ENCODE results near the gene MYO5A. TPM values are rescaled to one million over a fixed set of nuclear protein-coding genes. Genes with fewer than 3 reads are reported as not detected.

The MYO5A gene
- total and polyA plus RNA-seq, 2 donors (not counting 1 experiment from before 2014, with no cell fraction given) = 12.2 to 44.4 TPM

GRCh38 chr15:52466134-52466701, 62.5 kb downstream of the MYO5A start:
- peak overlapping the region; percentile 43 to 65 for H3K27ac ChIP-seq (ENCODE audit: low read length in 2 of 2)
- peaks cover 4% of the 10 kb centered on the region for H4K20me1 ChIP-seq (ENCODE audit: control insufficient read depth, insufficient read depth, low read length, poor library complexity, severe bottlenecking)
- Mint-ChIP-seq H3K27ac (peak overlapping the region; percentile 78), H3K27me3 (no peaks in the 10 kb centered on the region), H3K4me3 (peak overlapping the region; percentile 33), H3K4me1 (peaks cover 49% of the 10 kb centered on the region), H3K9me3 (ENCODE audit: insufficient read depth) (peaks cover 8% of the 10 kb centered on the region)
- WGBS (ENCODE audit: insufficient coverage) = 0% methylated on average over 2 of the region's 2 CpGs
- no peak overlapping the region for H2AFZ ChIP-seq (ENCODE audit: insufficient read depth, low read depth, low read length, poor library complexity, severe bottlenecking)
- H3K4me3 ChIP-seq (ENCODE audit: control extremely low read depth in 1 of 5, extremely low read depth in 1 of 5, insufficient read depth in 1 of 5, low read depth in 2 of 5, low read length in 4 of 5) = no peak overlapping the region
- DNase-seq (peak; percentile 94), ATAC-seq (ENCODE audit: low read depth) (peak; percentile 99)
- no peaks in the 10 kb centered on the region for H3K27me3 ChIP-seq (replicated peaks in 1 of 4; ENCODE audit: control extremely low read depth in 1 of 4, control insufficient read depth in 3 of 4, insufficient read depth in 4 of 4, low read length in 3 of 4)
- H3K4me1 ChIP-seq (ENCODE audit: control insufficient read depth in 2 of 2, insufficient read depth in 2 of 2, low read length in 2 of 2) = peaks cover 34 to 37% of the 10 kb centered on the region in 2 donors
- peaks cover 0 to 6% (median 5%) of the 10 kb centered on the region in 3 donors for H3K9me3 ChIP-seq (ENCODE audit: control extremely low read depth in 1 of 3, control insufficient read depth in 2 of 3, insufficient read depth in 1 of 3, low read length in 2 of 3)
- H3K79me2 ChIP-seq (ENCODE audit: control insufficient read depth, insufficient read depth, low read length) = peaks cover 72% of the 10 kb centered on the region
- ChIA-PET CTCF (interaction anchor here (0.6 to 2.5 kb wide), 28 partner anchors 9 to 270 kb away, joined by 3 to 17 read pairs (median 4); no protein-coding TSS in a partner anchor), POLR2A (interaction anchor here (0.6 to 1.2 kb wide), 6 partner anchors 16 to 226 kb away, joined by 3 to 10 read pairs (median 3); partner anchors contain the start of gene ARPP19)
- no peak overlapping the region for H3K9ac ChIP-seq (ENCODE audit: low read length)
- no peaks in the 10 kb centered on the region for H3K36me3 ChIP-seq (replicated peaks in 1 of 2; ENCODE audit: control extremely low read depth in 1 of 2, control insufficient read depth in 1 of 2, extremely low read depth in 1 of 2, insufficient read depth in 2 of 2, low read length in 1 of 2)
- TF ChIP-seq EZH2 (IDR thresholded peaks at IDR 0.05; ENCODE audit: borderline replicate concordance, insufficient read depth, low read depth, low read length, poor library complexity, severe bottlenecking) = no peak
- TF ChIP-seq, protein P1, sequence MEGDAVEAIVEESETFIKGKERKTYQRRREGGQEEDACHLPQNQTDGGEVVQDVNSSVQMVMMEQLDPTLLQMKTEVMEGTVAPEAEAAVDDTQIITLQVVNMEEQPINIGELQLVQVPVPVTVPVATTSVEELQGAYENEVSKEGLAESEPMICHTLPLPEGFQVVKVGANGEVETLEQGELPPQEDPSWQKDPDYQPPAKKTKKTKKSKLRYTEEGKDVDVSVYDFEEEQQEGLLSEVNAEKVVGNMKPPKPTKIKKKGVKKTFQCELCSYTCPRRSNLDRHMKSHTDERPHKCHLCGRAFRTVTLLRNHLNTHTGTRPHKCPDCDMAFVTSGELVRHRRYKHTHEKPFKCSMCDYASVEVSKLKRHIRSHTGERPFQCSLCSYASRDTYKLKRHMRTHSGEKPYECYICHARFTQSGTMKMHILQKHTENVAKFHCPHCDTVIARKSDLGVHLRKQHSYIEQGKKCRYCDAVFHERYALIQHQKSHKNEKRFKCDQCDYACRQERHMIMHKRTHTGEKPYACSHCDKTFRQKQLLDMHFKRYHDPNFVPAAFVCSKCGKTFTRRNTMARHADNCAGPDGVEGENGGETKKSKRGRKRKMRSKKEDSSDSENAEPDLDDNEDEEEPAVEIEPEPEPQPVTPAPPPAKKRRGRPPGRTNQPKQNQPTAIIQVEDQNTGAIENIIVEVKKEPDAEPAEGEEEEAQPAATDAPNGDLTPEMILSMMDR (IDR thresholded peaks at IDR 0.05) = peak; percentile 62
- peak overlapping the region; percentile 63 for H3K4me2 ChIP-seq (replicated peaks; ENCODE audit: low read depth, low read length, poor library complexity, severe bottlenecking)
- intact Hi-C loops (cut with micrococcal nuclease) = loop anchor here (1.0 to 5.0 kb wide), 9 partner anchors 16 to 266 kb away; no protein-coding TSS in a partner anchor

- Histone ChIP-seq H3K9me3 (ENCODE audit: control extremely low read depth in 1 of 3, control insufficient read depth in 2 of 3, insufficient read depth in 1 of 3, low read length in 2 of 3) (peaks cover 0 to 10% (median 5%) of the 10 kb centered on the region in 3 donors), H3K27me3 (replicated peaks in 1 of 4; ENCODE audit: control extremely low read depth in 1 of 4, control insufficient read depth in 3 of 4, insufficient read depth in 4 of 4, low read length in 3 of 4) (no peaks in the 10 kb centered on the region), H3K9ac (ENCODE audit: low read length) (no peak overlapping the region), H3K27ac (ENCODE audit: low read length in 2 of 2) (peak overlapping the region; percentile 40 to 65), H3K79me2 (ENCODE audit: control insufficient read depth, insufficient read depth, low read length) (peaks cover 74% of the 10 kb centered on the region), H4K20me1 (ENCODE audit: control insufficient read depth, insufficient read depth, low read length, poor library complexity, severe bottlenecking) (no peaks in the 10 kb centered on the region), H3K4me3 (ENCODE audit: control extremely low read depth in 1 of 5, extremely low read depth in 1 of 5, insufficient read depth in 1 of 5, low read depth in 2 of 5, low read length in 4 of 5) (peak overlapping the region in 1 of 5 experiments; percentile 2), H3K36me3 (replicated peaks in 1 of 2; ENCODE audit: control extremely low read depth in 1 of 2, control insufficient read depth in 1 of 2, extremely low read depth in 1 of 2, insufficient read depth in 2 of 2, low read length in 1 of 2) (no peaks in the 10 kb centered on the region), H2AFZ (ENCODE audit: insufficient read depth, low read depth, low read length, poor library complexity, severe bottlenecking) (no peak overlapping the region), H3K4me2 (replicated peaks; ENCODE audit: low read depth, low read length, poor library complexity, severe bottlenecking) (peak overlapping the region; percentile 28), H3K4me1 (ENCODE audit: control insufficient read depth in 2 of 2, insufficient read depth in 2 of 2, low read length in 2 of 2) (peaks cover 34 to 37% of the 10 kb centered on the region in 2 donors)
- Mint-ChIP-seq H3K4me1 (peaks cover 45% of the 10 kb centered on the region), H3K4me3 (peak overlapping the region; percentile 56), H3K27ac (peak overlapping the region; percentile 85), H3K9me3 (ENCODE audit: insufficient read depth) (peaks cover 8% of the 10 kb centered on the region), H3K27me3 (no peaks in the 10 kb centered on the region)
- POLR2A ChIA-PET = no interaction called here
- WGBS (ENCODE audit: insufficient coverage) = 94% methylated on average over 2 of the region's 3 CpGs
- no peak for TF ChIP-seq EZH2 (IDR thresholded peaks at IDR 0.05; ENCODE audit: borderline replicate concordance, insufficient read depth, low read depth, low read length, poor library complexity, severe bottlenecking)
- TF ChIP-seq, protein P1 (IDR thresholded peaks at IDR 0.05) = no peak
- peak; percentile 21 for DNase-seq
- CTCF ChIA-PET = interaction anchor here (1.0 to 1.6 kb wide), 3 partner anchors 96 to 156 kb away, joined by 3 to 11 read pairs (median 3); no protein-coding TSS in a partner anchor
- ATAC-seq (ENCODE audit: low read depth) = no peak
- intact Hi-C loops (cut with micrococcal nuclease) = no loop called here
Observed at GRCh38 chr15:52464478-52464877, 64.2 kb downstream of the MYO5A start.

Data from B cell (primary cell).